Smooth muscle cell of the brain vasculature (primary cell): ENCODE data around the gene ABLIM2.

Experiments
- DNase-seq: peaks from one replicate; pipeline ENCODE4 v3.0.0-alpha.2; 2012; ENCODE audit warnings: low read depth, low spot score

ABLIM2 gene

GRCh38 chr4:8119877-8120276, 38.7 kb downstream of the ABLIM2 start:
- no peak for DNase-seq

DNA sequence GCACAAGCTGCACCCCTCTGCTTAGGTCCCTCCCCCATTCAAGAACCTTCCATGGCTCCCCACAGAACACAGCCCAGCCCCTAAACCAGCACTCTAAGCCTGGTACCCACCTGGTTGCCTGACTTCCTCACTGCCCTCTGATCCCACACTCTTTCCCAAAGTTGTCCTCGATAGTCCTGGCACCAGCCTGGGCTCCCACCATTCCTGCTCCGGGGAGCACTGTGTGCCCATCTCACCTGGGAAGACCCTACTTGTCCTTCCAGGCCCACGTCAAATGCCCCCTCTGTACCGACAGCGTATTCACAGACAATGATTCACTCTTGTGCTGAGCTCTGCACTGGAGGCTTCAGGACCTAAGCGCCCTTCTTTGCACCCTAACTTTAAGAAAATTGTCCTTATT, 40.1 kb downstream of the ABLIM2 start:
- no peak for DNase-seq

- DNase-seq: no peak
Observed at GRCh38 chr4:8118035-8118434, 40.6 kb downstream of the ABLIM2 start.

- DNase-seq: no peak
Observed at GRCh38 chr4:8117278-8117682, 41.3 kb downstream of the ABLIM2 start.

- no peak for DNase-seq
Observed at GRCh38 chr4:8115916-8116315, 42.7 kb downstream of the ABLIM2 start.

DNA sequence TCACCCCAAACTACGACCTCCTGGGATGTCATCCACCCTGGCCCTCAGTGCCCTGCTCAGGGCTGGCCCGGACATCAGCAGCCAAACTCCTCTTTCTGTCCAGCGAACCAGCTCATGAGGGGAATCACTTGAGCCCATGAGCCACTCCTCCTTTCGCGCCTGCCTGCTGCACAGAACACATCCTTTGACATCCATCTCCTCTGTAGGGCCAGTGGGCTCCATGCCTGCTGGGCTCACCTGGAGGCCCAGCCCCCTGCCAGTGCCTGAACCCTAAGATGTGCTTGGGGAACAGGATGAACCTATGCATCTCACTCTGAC, 43.5 kb downstream of the ABLIM2 start:
- no peak for DNase-seq

- DNase-seq: no peak
Observed at GRCh38 chr4:8114456-8115202, 44.0 kb downstream of the ABLIM2 start.

DNA sequence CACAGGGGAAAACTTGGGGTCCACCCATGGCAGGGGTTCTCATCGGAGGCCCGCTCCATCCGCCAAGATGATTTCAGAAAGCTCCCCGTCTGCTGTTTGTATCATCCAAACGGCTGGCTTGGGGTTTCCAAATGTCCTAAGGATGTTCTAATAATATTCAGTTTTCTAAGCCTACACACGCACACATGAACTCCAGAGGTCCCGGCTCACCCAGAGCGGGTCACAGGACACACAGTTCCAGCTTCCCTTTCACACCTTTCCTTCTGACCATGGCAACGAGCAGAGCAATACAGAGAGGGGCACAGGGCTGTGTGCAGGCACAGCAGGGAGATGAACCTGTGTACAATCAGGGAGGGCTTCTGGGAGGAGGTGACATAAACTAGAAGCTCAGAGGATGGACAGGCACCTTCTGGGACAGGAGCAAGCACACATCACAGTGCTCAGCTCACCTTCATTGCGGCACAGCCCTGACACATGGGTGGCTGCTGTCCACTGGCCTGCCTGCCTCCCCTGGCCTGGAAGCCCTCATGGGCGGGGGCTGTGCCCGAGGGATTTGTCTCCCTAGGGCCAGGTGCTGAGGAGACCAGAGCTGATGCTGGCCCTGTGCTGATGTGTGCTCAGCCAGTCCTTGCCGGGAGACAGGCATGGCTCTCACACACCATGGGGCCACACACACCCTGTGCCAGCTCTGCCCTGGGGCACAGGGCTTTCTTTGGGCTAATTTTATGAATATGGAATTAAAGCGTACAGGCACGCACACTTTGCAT, 44.8 kb downstream of the ABLIM2 start:
- DNase-seq: no peak

DNA sequence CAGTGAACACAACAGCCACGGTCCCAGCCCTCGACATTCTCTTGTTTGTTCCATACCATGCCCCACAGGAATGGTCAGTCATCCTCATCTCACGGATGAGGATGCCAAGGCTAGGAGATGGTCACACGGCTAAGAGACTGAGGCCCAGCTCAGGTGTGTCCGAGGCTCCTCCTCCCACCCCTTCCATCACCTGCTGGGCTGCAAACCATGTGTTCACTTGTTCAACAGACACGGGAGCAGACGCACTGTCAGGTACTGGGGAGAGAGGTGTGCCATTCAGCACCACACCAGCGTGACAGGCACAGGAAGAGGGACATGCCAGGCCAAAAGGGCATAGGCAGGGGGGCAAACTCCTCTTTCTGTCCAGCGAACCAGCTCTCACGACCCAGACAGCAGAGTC, 45.9 kb downstream of the ABLIM2 start:
- DNase-seq: no peak

- DNase-seq: no peak
Observed at GRCh38 chr4:8112036-8112576, 46.5 kb downstream of the ABLIM2 start.

DNA sequence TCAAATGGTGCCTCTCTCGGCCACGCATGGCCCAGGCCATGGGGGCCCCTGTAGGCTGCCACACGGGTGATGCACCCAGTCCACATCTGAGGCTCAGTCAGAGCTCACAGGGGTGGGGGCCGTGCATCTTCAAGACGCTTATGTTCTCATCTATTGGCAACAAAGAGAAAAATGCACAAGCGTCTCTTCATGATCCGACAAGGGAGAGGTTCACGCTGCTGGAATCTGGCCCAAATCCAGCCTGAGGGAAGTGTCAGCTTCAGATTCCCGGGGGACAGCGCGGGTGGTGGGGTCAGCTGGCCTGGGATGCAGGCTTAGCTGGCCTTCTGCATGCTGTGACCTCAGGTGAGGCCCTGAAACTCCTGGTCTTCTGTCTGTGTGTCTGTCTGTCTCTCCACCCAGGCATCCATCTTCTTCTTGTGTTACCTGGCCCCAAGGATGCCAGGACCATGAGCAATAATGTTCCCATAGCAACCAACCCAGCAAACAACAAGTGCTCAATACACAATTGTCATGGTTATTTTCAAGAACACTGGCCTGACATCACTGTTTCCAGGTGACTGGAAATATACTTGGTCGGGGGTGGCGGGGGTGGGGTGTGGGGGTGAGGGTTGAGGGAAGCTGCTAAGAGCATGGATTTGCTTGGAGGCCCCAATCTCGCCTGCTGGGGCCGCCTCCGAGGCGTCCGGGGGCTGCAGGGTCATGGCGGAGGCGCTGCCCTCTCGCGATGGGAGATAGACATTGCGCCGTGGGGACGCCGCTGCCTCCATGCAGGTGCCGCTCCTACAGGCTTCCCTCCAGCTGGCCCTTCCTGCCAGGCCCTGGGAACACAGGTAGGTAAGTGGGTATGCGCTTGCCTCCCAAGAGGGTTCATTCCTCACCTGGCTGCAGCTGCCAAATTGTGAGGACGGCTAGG, 48.3 kb downstream of the ABLIM2 start:
- DNase-seq: no peak

- DNase-seq: no peak
Observed at GRCh38 chr4:8109406-8110065, 49.1 kb downstream of the ABLIM2 start.

DNA sequence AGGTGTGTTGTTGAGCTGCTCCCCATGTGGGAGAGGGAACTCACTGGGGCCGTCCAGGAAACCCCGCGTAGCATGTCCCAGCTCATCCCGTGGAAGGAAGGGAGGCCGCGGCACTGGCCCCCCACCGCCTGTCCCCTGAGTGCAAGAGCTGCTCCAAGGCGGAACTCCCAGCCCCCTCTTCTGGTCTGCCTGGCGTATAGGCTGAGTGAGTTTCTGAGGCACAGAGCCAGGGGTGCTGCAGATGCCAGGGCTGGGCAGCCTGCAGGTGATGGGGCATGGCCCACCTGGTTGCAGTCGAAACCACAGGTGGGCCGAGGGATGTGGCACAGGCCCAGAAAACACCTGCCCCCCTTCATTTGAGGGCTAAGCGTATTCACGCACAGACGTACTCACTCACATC, 49.6 kb downstream of the ABLIM2 start:
- no peak for DNase-seq

DNA sequence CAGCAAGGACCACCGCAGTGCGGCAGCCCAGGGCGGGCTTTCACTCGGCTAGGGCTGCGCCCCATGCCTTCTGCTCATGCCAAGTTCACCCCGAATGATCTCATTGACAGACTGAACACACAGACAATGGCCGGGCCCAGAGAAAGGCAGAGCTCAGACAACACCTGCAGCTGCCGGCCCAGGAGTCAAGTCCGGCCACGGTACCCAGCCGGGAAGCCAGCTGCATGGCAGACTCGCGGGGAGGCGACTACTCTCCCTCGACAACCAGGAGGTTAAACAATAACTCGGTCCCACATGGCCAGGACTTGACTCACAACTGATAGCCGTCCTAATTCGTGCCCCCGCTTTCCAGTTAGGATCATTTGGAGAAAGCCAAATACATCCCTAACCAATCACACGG, 50.4 kb downstream of the ABLIM2 start:
- DNase-seq: no peak

DNA sequence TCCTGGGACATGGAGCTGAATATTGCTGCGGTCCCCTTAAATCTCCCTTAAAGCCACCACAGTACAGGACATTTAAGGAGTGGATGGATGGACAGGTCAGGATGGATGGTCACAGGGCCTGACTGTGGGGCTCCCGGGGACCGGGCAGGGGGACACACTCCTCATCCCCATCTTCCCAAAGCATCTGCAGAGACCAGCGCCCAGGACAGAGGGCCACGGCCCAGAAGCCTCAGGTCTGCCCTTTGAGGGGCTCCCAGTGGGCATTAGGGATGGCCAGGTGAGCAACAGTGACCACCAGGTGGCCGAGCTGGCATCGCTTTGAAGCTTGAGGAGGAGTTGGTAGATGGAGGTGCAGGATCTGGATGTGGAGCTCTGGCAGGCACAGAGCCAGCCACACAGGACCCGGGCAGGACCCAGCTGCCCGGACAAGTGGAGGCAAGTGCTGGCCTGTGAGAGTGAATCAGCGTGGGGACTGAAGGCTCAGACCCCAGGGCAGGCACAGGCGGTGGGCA, 51.4 kb downstream of the ABLIM2 start:
- no peak for DNase-seq

DNA sequence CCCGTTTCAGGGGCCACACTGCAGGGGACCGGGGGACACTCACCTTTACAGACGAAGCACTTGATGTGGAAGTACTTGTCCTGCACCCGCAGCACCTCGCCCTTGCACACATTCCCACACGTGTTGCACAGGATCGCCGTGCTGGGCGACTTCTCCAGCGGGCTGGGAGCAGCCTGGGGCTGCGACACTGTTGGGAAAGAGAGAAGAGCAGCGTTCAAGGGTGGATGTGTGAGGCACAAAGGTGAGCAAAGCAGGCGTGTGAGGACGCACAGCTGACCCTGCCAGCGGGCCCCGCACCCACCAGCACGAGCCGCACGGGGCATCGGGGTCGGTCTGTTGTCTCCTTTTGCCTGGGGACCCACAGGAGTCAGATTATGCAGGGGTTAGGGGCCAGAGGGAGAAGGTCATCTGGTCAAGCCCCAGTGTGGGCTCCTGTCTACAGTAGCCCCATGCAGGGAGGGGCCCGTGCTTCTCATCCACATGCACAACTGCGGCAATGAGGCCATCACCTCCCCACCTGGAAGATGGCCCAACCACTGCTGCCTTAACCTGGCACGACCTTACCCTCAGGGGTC, 52.1 kb downstream of the ABLIM2 start:
- DNase-seq: no peak

DNA sequence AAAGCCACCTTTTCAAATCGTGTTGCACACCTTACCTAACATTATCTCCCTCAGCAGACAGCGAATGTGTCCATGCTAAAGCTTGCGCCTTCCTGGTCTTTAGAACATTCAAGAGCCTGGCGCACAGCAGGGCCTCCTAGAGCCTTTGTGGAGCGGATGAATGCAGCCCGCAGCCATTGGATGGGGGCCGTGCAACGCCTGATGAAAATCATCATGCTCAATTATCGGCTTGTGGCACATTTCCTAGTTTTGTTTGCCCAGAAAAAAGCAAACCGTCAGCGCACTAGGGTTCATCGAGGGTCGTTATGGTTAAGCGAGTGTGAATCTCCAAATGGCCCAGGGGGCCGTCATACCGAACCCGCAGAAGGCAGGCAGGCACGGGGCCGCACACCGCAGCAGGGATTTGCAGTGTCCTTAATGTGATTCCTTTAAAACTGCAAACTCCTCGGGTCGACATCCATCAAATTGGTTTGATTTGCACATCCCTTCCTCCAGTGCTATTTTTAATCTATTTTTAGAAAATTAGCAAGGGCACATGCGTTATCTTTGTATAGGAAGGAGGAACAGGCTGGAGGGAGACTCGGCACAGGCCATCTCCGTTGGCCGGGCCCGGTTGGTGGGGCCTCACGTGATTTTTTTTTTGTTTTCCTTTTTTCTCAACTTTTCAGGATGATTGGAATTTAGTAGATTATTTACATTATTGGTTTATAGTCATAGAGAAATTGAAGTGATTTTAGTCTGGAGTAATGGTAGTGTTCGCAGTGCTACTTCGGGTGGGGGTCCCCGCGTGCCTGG, 53.1 kb downstream of the ABLIM2 start:
- DNase-seq: no peak

DNA sequence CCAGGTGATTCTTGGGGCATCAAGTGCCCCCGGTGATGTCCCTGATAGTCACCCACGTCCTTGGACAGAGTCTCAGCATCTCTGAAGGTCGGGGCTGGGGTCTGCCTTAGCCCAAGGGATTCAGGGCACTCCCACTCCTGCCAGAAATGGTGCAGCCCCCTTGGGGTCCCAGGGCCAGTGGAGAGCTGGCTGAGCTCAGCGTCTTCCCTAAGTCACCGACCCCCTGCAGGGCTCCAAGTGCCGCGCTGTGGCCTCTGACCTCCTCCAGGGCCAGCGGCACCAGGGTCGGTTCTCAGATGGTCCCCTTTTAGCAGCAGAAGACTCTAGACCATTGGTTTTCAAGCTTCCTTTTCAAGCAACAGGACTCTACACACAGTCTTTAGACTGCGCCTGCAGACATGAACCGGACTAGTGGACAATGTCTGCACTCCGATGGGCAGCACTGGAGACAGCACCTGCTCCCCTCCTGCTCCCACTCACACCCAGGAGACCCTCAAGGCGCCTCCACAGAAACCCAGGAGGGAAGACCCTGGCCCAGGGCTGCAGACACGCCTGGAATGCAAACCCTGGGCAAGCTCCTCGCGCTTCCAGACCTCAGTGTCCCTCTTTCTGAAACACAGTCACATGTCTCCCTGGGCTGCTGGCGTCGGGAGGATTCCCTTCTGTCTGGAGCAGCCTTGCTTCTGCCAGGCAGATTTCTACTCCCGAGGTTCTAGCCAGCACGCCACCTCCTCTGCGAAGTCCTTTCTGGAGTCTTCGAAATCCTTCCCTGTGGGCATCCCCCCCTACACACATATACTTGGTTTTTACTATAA, 53.9 kb downstream of the ABLIM2 start:
- DNase-seq: no peak
